Fibroblast of the aortic adventitia (primary cell): ENCODE measurements around the gene TPCN1. TPM values are rescaled to one million over a fixed set of nuclear protein-coding genes. Genes with fewer than 3 reads are reported as not detected.

Experiments
- DNase-seq: peaks from one replicate; pipeline ENCODE4 v3.0.0-alpha.2; 2010; ENCODE audit warnings: low read depth
- H3K4me3 ChIP-seq: 2 replicates; pipeline ENCODE4 v1.5.1; 2011; ENCODE audit warnings: low read depth, mild to moderate bottlenecking, control low read depth, low read length, moderate library complexity
- CTCF ChIP-seq: IDR thresholded peaks from 2 replicates; pipeline ENCODE4 v1.5.1; 2011; ENCODE audit warnings: mild to moderate bottlenecking, low read length, control low read depth, inconsistent platforms; ENCODE audit not compliant: insufficient read depth
- total RNA-seq: library from RNA; depleted of rRNA; stranded (reverse); fragments of >200 nt; gene quantifications from 2 replicates; pipeline ENCODE4 v1.2.3, GENCODE V29; 2012; ENCODE audit warnings: low replicate concordance

The TPCN1 gene
- total RNA-seq, 1 donor = 20.4 TPM

- no peak for TF ChIP-seq CTCF
- H3K4me3 ChIP-seq = no peak overlapping the region
- DNase-seq = no peak
Observed at GRCh38 chr12:113268621-113269020, 47.4 kb downstream of the TPCN1 start.

GRCh38 chr12:113269257-113269943, 48.1 kb downstream of the TPCN1 start:
- no peak overlapping the region for H3K4me3 ChIP-seq
- DNase-seq = no peak
- no peak for TF ChIP-seq CTCF

GRCh38 chr12:113270709-113271009, 49.4 kb downstream of the TPCN1 start:
- no peak for DNase-seq
- no peak overlapping the region for H3K4me3 ChIP-seq
- no peak for TF ChIP-seq CTCF

- no peak for DNase-seq
- H3K4me3 ChIP-seq = peak overlapping the region; percentile 18
Observed at GRCh38 chr12:113271466-113271852, 50.2 kb downstream of the TPCN1 start.

GRCh38 chr12:113271853-113272561, 50.7 kb downstream of the TPCN1 start:
- H3K4me3 ChIP-seq = peak overlapping the region; percentile 39
- no peak for TF ChIP-seq CTCF
- peak; percentile 94 for DNase-seq

More at GRCh38 chr12:113271466-113271852, 50.2 kb downstream of the TPCN1 start:
- TF ChIP-seq CTCF = no peak

- no peak for TF ChIP-seq CTCF
- no peak overlapping the region for H3K4me3 ChIP-seq
- no peak for DNase-seq
Observed at GRCh38 chr12:113273053-113273725, 51.9 kb downstream of the TPCN1 start.
